ENCODE data around the gene IL34.

IL34 gene

GRCh38 chr16:70657956-70658355 lies 11.6 kb downstream of the IL34 start:
- no peak for DNase-seq
- Mint-ChIP-seq H3K27me3 (no peaks in the 10 kb centered on the region), H3K4me3 (no peak overlapping the region)

DNA sequence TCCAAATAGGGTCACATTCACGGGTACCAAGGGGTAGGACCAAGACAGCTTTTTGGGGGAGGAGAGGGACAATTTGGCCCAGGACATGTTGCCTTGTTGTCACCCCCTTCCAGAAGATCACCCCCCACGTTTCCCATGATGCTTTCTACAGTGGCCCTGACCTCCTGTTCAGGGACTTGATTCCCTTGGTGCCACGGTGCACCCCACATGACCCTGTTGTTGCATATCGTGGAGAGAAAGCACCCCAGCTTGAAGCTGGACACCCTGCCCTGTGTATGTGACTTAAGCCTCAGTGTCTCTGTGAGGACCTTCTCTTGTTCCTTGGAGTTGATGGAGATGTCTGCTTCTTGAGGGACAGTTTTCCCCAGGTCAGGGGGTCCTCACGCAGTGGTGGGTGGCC lies 12.6 kb downstream of the IL34 start:
- Mint-ChIP-seq H3K27me3 (no peaks in the 10 kb centered on the region), H3K4me1 (ENCODE audit: low read depth in 2 of 2) (peaks cover 2 to 4% of the 10 kb centered on the region in 2 donors), H3K27ac (no peak overlapping the region), H3K36me3 (ENCODE audit: insufficient read depth) (no peaks in the 10 kb centered on the region), H3K9me3 (no peaks in the 10 kb centered on the region), H3K4me3 (no peak overlapping the region)
- ATAC-seq (replicated peaks): no peak
- DNase-seq: no peak

More at GRCh38 chr16:70657956-70658355, 11.6 kb downstream of the IL34 start:
- H3K9me3 Mint-ChIP-seq: no peaks in the 10 kb centered on the region
- peaks cover 5 to 7% of the 10 kb centered on the region in 2 donors for H3K4me1 Mint-ChIP-seq (ENCODE audit: low read depth in 2 of 2)
- H3K36me3 Mint-ChIP-seq (ENCODE audit: insufficient read depth): no peaks in the 10 kb centered on the region
- no peak for ATAC-seq (replicated peaks)
- peak overlapping the region in 1 of 2 donors; percentile 44 for H3K27ac Mint-ChIP-seq

GRCh38 chr16:70659546-70659945 lies 13.2 kb downstream of the IL34 start:
- Mint-ChIP-seq H3K4me3 (no peak overlapping the region), H3K27me3 (no peaks in the 10 kb centered on the region), H3K27ac (no peak overlapping the region), H3K9me3 (no peaks in the 10 kb centered on the region), H3K4me1 (ENCODE audit: low read depth in 2 of 2) (peaks cover 0 to 3% of the 10 kb centered on the region in 2 donors), H3K36me3 (ENCODE audit: insufficient read depth) (no peaks in the 10 kb centered on the region)
- ATAC-seq (replicated peaks): no peak
- no peak for DNase-seq

GRCh38 chr16:70659953-70660671 lies 13.8 kb downstream of the IL34 start:
- H3K27ac Mint-ChIP-seq: peak overlapping the region in 1 of 2 donors; percentile 60

GRCh38 chr16:70660672-70661350 lies 14.5 kb downstream of the IL34 start:
- Mint-ChIP-seq H3K4me3 (no peak overlapping the region), H3K36me3 (ENCODE audit: insufficient read depth) (no peaks in the 10 kb centered on the region), H3K9me3 (no peaks in the 10 kb centered on the region), H3K27ac (peak overlapping the region in 1 of 2 donors; percentile 60), H3K27me3 (no peaks in the 10 kb centered on the region), H3K4me1 (ENCODE audit: low read depth in 2 of 2) (peaks cover 0 to 3% of the 10 kb centered on the region in 2 donors)
- DNase-seq: no peak
- ATAC-seq (replicated peaks): no peak

More at GRCh38 chr16:70659953-70660671, 13.8 kb downstream of the IL34 start:
- ATAC-seq (replicated peaks): no peak
- no peaks in the 10 kb centered on the region for H3K27me3 Mint-ChIP-seq
- H3K4me3 Mint-ChIP-seq: no peak overlapping the region
- DNase-seq: no peak
- no peaks in the 10 kb centered on the region for H3K9me3 Mint-ChIP-seq
- H3K4me1 Mint-ChIP-seq (ENCODE audit: low read depth in 2 of 2): peaks cover 0 to 3% of the 10 kb centered on the region in 2 donors
- H3K36me3 Mint-ChIP-seq (ENCODE audit: insufficient read depth): no peaks in the 10 kb centered on the region

- H3K27ac Mint-ChIP-seq: no peak overlapping the region
- H3K4me1 Mint-ChIP-seq (ENCODE audit: low read depth in 2 of 2): peaks cover 0 to 3% of the 10 kb centered on the region in 2 donors
- H3K4me3 Mint-ChIP-seq: no peak overlapping the region
- no peaks in the 10 kb centered on the region for H3K27me3 Mint-ChIP-seq
- ATAC-seq (replicated peaks) (no peak), DNase-seq (no peak)
- H3K9me3 Mint-ChIP-seq: no peaks in the 10 kb centered on the region
- H3K36me3 Mint-ChIP-seq (ENCODE audit: insufficient read depth): no peaks in the 10 kb centered on the region
These were observed 15.2 kb downstream of the IL34 start for GRCh38 chr16:70661534-70661917.

GRCh38 chr16:70661918-70662641 lies 15.7 kb downstream of the IL34 start:
- no peaks in the 10 kb centered on the region for H3K36me3 Mint-ChIP-seq (ENCODE audit: insufficient read depth)
- DNase-seq (no peak), ATAC-seq (replicated peaks) (no peak)
- no peak overlapping the region for H3K4me3 Mint-ChIP-seq
- no peak overlapping the region for H3K27ac Mint-ChIP-seq
- no peaks in the 10 kb centered on the region for H3K9me3 Mint-ChIP-seq
- peaks cover 0 to 3% of the 10 kb centered on the region in 2 donors for H3K4me1 Mint-ChIP-seq (ENCODE audit: low read depth in 2 of 2)
- no peaks in the 10 kb centered on the region for H3K27me3 Mint-ChIP-seq

GRCh38 chr16:70662991-70663523 lies 16.7 kb downstream of the IL34 start:
- H3K27me3 Mint-ChIP-seq: no peaks in the 10 kb centered on the region
- no peaks in the 10 kb centered on the region for H3K9me3 Mint-ChIP-seq
- H3K4me1 Mint-ChIP-seq (ENCODE audit: low read depth in 2 of 2): peaks cover 0 to 3% of the 10 kb centered on the region in 2 donors
- ATAC-seq (replicated peaks): no peak
- H3K4me3 Mint-ChIP-seq: no peak overlapping the region
- H3K36me3 Mint-ChIP-seq (ENCODE audit: insufficient read depth): no peaks in the 10 kb centered on the region
- no peak overlapping the region for H3K27ac Mint-ChIP-seq
- no peak for DNase-seq

DNA sequence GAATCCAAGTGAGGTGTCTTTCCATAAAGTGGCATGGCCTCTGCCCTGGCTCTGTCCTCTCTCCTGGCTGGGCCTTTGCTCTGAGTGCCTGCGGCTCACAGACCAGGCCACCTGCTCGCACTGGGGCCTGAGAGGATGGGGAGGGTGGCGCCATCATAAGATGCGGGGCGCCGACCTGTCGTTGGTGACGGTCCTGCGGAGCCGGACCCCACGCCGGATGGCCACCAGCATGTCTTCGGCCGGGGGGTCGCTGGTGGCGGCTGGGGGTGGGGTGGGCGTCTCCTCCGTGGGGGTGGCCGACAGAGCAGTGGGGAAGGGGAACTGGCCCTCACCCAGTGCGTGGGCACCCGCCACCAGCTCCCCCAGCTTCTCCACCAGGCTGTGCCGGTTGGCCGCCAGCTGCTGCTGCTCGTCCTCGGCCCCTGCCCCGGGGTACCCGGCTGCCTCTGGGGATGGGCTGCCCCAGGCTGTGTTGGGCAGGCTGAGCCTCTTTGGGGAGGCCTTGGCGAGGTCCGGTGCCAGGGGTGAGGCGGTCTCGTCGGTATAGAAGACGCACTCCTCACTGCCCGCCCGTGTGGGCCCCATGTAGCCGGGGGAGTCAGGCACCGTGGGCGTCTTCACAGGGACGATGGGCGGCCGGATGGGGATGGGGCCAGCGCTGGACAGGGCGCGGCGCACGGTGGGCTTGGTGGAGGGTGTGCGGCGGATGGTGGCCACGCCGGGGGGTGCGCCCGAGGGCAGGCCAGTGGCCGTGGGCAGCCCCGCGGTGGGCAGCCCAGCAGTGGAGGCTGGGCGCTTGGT lies 17.4 kb downstream of the IL34 start:
- Mint-ChIP-seq H3K4me1 (ENCODE audit: low read depth in 2 of 2) (peaks cover 0 to 3% of the 10 kb centered on the region in 2 donors), H3K27me3 (no peaks in the 10 kb centered on the region), H3K27ac (no peak overlapping the region), H3K36me3 (ENCODE audit: insufficient read depth) (no peaks in the 10 kb centered on the region), H3K9me3 (no peaks in the 10 kb centered on the region), H3K4me3 (peak overlapping the region in 1 of 2 donors; percentile 21)
- DNase-seq (no peak), ATAC-seq (replicated peaks) (no peak)

- no peak overlapping the region for H3K27ac Mint-ChIP-seq
- no peak for ATAC-seq (replicated peaks)
- no peaks in the 10 kb centered on the region for H3K27me3 Mint-ChIP-seq
- no peak overlapping the region for H3K4me3 Mint-ChIP-seq
- no peak for DNase-seq
- H3K9me3 Mint-ChIP-seq: no peaks in the 10 kb centered on the region
- H3K36me3 Mint-ChIP-seq (ENCODE audit: insufficient read depth): no peaks in the 10 kb centered on the region
- H3K4me1 Mint-ChIP-seq (ENCODE audit: low read depth in 2 of 2): peaks cover 0 to 3% of the 10 kb centered on the region in 2 donors
These were observed 18.2 kb downstream of the IL34 start for GRCh38 chr16:70664325-70665112.

DNA sequence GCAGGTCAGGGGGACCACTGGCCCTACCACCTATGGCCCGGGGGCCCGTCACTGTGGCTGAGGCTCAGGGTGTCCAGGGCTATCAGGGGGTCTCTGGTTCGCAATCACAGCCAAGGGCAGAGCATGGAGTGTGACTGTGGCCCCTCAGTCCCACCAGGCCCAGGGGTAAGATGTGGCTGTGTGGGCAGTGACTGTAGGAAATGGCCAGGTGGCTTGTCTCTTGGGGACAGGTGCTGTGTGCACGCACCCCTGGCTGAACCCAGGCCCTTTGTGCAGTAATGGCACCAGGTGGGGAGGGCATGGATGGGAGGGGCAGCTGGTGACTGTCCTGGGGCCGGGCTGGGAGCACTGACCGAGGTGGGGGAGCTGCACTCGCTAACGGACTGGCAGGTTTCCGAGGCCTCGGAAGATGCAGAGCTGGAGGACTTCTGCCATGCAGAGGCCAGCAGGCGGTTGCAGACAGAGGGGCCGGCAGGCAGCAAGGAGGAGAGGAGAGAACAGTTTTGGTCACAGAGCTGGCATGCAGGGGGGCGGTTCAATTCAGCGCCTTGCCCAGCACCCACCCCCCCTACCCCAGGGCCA lies 18.8 kb downstream of the IL34 start:
- no peaks in the 10 kb centered on the region for H3K36me3 Mint-ChIP-seq (ENCODE audit: insufficient read depth)
- H3K27me3 Mint-ChIP-seq: no peaks in the 10 kb centered on the region
- ATAC-seq (replicated peaks) (no peak), DNase-seq (no peak)
- peaks cover 0 to 3% of the 10 kb centered on the region in 2 donors for H3K4me1 Mint-ChIP-seq (ENCODE audit: low read depth in 2 of 2)
- H3K9me3 Mint-ChIP-seq: no peaks in the 10 kb centered on the region
- no peak overlapping the region for H3K27ac Mint-ChIP-seq
- H3K4me3 Mint-ChIP-seq: no peak overlapping the region
